Osteoblast (primary cell): ENCODE results near the gene MYL6B. TPM values are rescaled to one million over a fixed set of nuclear protein-coding genes. Genes with fewer than 3 reads are reported as not detected.

Source experiments
- DNase-seq: peaks from one replicate; pipeline ENCODE4 v3.0.0; 2011; ENCODE audit warnings: low spot score, mixed read lengths; ENCODE audit not compliant: insufficient read length; ENCODE audit errors: missing footprints
- H2AFZ ChIP-seq: 2 replicates; pipeline ENCODE4 v1.6.0; 2011; ENCODE audit warnings: mild to moderate bottlenecking, low read length
- H3K27ac ChIP-seq: 2 replicates; pipeline ENCODE4 v1.5.1; 2011; ENCODE audit warnings: mild to moderate bottlenecking, low read depth, low read length, moderate library complexity
- H3K27me3 ChIP-seq: 2 replicates; pipeline ENCODE4 v1.6.0; 2012; ENCODE audit warnings: mild to moderate bottlenecking, control low read depth, inconsistent platforms, low read length, moderate library complexity; ENCODE audit not compliant: insufficient read depth
- H3K36me3 ChIP-seq: 2 replicates; pipeline ENCODE4 v1.5.1; 2011; ENCODE audit warnings: mild to moderate bottlenecking, low read length, control low read depth, moderate library complexity; ENCODE audit not compliant: insufficient read depth
- H3K4me1 ChIP-seq: 2 replicates; pipeline ENCODE4 v1.5.1; 2011; ENCODE audit warnings: mild to moderate bottlenecking, low read length, control low read depth, moderate library complexity; ENCODE audit not compliant: insufficient read depth
- H3K4me2 ChIP-seq: 2 replicates; pipeline ENCODE4 v1.6.0; 2011; ENCODE audit warnings: mild to moderate bottlenecking, low read length; ENCODE audit not compliant: insufficient read depth
- H3K4me3 ChIP-seq: fragments of 200-600 bp; sonication (generic); 3 replicates; pipeline ENCODE4 v1.5.1; 2012; ENCODE audit warnings: mild to moderate bottlenecking, low read length, inconsistent platforms; ENCODE audit not compliant: insufficient read depth
- H3K79me2 ChIP-seq: 2 replicates; pipeline ENCODE4 v1.6.0; 2012; ENCODE audit warnings: mild to moderate bottlenecking, low read length, control low read depth, inconsistent platforms; ENCODE audit not compliant: insufficient read depth
- H3K9me3 ChIP-seq: 2 replicates; pipeline ENCODE4 v1.5.1; 2011; ENCODE audit warnings: low read depth, low read length, control low read depth
- H4K20me1 ChIP-seq: 2 replicates; pipeline ENCODE4 v1.6.0; 2012; ENCODE audit warnings: mild to moderate bottlenecking, low read length, control low read depth; ENCODE audit not compliant: insufficient read depth
- CTCF ChIP-seq: IDR thresholded peaks from 2 replicates; pipeline ENCODE4 v1.5.1; 2011; ENCODE audit warnings: mild to moderate bottlenecking, low read depth, low read length, moderate library complexity; ENCODE audit errors: extremely low read depth
- total RNA-seq: library from RNA; depleted of rRNA; stranded (reverse); fragments of >200 nt; gene quantifications from 2 replicates; pipeline ENCODE4 v1.2.3, GENCODE V29; 2012

The MYL6B gene
- total RNA-seq, 1 donor = 53.9 TPM

GRCh38 chr12:56163533-56164344 is 11.4 kb downstream of the MYL6B start:
- Histone ChIP-seq H3K27me3 (no peaks in the 10 kb centered on the region), H3K27ac (no peak overlapping the region), H3K4me2 (no peak overlapping the region), H3K9me3 (no peaks in the 10 kb centered on the region), H3K4me1 (peaks cover 19% of the 10 kb centered on the region), H3K36me3 (peaks cover 81% of the 10 kb centered on the region), H3K79me2 (peaks cover 33% of the 10 kb centered on the region), H2AFZ (no peak overlapping the region), H3K4me3 (no peak overlapping the region), H4K20me1 (peaks cover 44% of the 10 kb centered on the region)
- DNase-seq = no peak
- no peak for TF ChIP-seq CTCF

GRCh38 chr12:56164345-56164729 is 11.9 kb downstream of the MYL6B start:
- Histone ChIP-seq H2AFZ (no peak overlapping the region), H3K9me3 (no peaks in the 10 kb centered on the region), H3K4me2 (no peak overlapping the region), H4K20me1 (peaks cover 38% of the 10 kb centered on the region), H3K27me3 (no peaks in the 10 kb centered on the region), H3K27ac (no peak overlapping the region), H3K79me2 (peaks cover 27% of the 10 kb centered on the region), H3K36me3 (peaks cover 78% of the 10 kb centered on the region), H3K4me1 (peaks cover 19% of the 10 kb centered on the region), H3K4me3 (no peak overlapping the region)
- DNase-seq = no peak
- TF ChIP-seq CTCF = no peak

GRCh38 chr12:56165369-56165768 is 13.0 kb downstream of the MYL6B start:
- TF ChIP-seq CTCF = no peak
- Histone ChIP-seq H2AFZ (no peak overlapping the region), H3K4me1 (peaks cover 9% of the 10 kb centered on the region), H4K20me1 (peaks cover 27% of the 10 kb centered on the region), H3K9me3 (no peaks in the 10 kb centered on the region), H3K27ac (no peak overlapping the region), H3K79me2 (peaks cover 17% of the 10 kb centered on the region), H3K36me3 (peaks cover 78% of the 10 kb centered on the region), H3K27me3 (no peaks in the 10 kb centered on the region), H3K4me2 (no peak overlapping the region), H3K4me3 (no peak overlapping the region)
- no peak for DNase-seq

GRCh38 chr12:56169229-56169759 is 16.9 kb downstream of the MYL6B start:
- no peaks in the 10 kb centered on the region for H3K27me3 ChIP-seq
- peaks cover 76% of the 10 kb centered on the region for H3K36me3 ChIP-seq
- H3K4me2 ChIP-seq = no peak overlapping the region
- H3K4me1 ChIP-seq = no peaks in the 10 kb centered on the region
- H3K9me3 ChIP-seq = no peaks in the 10 kb centered on the region
- H2AFZ ChIP-seq = no peak overlapping the region
- no peak for DNase-seq
- no peaks in the 10 kb centered on the region for H4K20me1 ChIP-seq
- no peak for TF ChIP-seq CTCF
- no peak overlapping the region for H3K27ac ChIP-seq
- H3K4me3 ChIP-seq = no peak overlapping the region
- no peaks in the 10 kb centered on the region for H3K79me2 ChIP-seq
